Measurements from ENCODE around the gene TYW5. TPM values are rescaled to one million over a fixed set of nuclear protein-coding genes. Genes with fewer than 3 reads are reported as not detected.

The TYW5 gene
- total RNA-seq, 1 experiment from 2014 or later = 13.5 TPM

DNA sequence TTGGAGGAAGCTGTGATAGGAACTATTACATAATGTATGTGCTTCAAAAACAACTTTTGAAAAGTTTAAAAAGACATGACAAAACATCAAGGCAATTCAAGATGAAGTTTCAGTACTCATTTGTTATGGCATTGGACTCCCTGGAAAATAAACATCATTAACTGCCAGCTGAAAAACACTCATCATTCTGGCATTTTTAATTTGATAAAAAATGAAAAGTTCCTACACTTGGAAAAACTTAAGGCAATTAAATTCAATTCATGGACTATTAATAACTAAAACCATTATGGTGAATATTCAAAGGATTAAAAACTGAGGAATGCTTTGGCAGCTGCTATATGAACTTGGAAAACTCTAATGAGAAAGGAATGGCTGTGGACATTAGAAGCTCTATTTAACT lies 8.5 kb downstream of the TYW5 start (continued):
- TF ChIP-seq, protein P1, sequence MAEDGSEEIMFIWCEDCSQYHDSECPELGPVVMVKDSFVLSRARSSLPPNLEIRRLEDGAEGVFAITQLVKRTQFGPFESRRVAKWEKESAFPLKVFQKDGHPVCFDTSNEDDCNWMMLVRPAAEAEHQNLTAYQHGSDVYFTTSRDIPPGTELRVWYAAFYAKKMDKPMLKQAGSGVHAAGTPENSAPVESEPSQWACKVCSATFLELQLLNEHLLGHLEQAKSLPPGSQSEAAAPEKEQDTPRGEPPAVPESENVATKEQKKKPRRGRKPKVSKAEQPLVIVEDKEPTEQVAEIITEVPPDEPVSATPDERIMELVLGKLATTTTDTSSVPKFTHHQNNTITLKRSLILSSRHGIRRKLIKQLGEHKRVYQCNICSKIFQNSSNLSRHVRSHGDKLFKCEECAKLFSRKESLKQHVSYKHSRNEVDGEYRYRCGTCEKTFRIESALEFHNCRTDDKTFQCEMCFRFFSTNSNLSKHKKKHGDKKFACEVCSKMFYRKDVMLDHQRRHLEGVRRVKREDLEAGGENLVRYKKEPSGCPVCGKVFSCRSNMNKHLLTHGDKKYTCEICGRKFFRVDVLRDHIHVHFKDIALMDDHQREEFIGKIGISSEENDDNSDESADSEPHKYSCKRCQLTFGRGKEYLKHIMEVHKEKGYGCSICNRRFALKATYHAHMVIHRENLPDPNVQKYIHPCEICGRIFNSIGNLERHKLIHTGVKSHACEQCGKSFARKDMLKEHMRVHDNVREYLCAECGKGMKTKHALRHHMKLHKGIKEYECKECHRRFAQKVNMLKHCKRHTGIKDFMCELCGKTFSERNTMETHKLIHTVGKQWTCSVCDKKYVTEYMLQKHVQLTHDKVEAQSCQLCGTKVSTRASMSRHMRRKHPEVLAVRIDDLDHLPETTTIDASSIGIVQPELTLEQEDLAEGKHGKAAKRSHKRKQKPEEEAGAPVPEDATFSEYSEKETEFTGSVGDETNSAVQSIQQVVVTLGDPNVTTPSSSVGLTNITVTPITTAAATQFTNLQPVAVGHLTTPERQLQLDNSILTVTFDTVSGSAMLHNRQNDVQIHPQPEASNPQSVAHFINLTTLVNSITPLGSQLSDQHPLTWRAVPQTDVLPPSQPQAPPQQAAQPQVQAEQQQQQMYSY (CRISPR knock-in tag; IDR thresholded peaks at IDR 0.05) = no peak
- TF ChIP-seq OVOL2 (CRISPR knock-in tag; IDR thresholded peaks at IDR 0.05; ENCODE audit: borderline replicate concordance) (no peak), ZNF423 (CRISPR knock-in tag; IDR thresholded peaks at IDR 0.05) (no peak)
- TF ChIP-seq, protein P2, sequence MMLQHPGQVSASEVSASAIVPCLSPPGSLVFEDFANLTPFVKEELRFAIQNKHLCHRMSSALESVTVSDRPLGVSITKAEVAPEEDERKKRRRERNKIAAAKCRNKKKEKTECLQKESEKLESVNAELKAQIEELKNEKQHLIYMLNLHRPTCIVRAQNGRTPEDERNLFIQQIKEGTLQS (CRISPR knock-in tag; conservative IDR thresholded peaks at IDR 0.05) = no peak

DNA sequence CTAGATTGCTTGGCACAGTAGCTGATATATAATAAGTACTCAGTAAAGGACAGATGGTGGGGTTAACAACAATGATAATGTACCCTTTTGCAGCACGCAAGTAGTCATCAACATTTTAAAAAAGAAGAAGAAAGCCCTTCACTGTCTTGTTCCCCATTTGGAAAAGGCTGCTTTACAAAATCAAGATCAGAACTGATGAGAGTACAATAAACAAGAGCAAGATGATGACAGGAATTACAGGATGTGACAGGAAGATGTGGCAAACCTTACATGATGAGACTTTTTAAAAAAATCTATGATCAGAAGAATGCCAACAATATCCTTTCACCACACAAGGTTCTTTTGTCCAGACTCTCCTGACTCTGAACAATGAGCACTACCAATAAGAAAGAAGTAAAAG lies 9.1 kb downstream of the TYW5 start:
- TF ChIP-seq ZNF317 (CRISPR knock-in tag; IDR thresholded peaks at IDR 0.05; ENCODE audit: borderline replicate concordance, low read depth) (no peak), SMAD4 (CRISPR knock-in tag; IDR thresholded peaks at IDR 0.05) (no peak), ESRRA (CRISPR knock-in tag; IDR thresholded peaks at IDR 0.05; ENCODE audit: borderline replicate concordance) (no peak), ZNF423 (CRISPR knock-in tag; IDR thresholded peaks at IDR 0.05) (no peak), TCF7 (CRISPR knock-in tag; IDR thresholded peaks at IDR 0.05; ENCODE audit: low read depth) (no peak), KAT7 (CRISPR knock-in tag; IDR thresholded peaks at IDR 0.05; ENCODE audit: borderline replicate concordance) (no peak)
- TF ChIP-seq, protein P3, sequence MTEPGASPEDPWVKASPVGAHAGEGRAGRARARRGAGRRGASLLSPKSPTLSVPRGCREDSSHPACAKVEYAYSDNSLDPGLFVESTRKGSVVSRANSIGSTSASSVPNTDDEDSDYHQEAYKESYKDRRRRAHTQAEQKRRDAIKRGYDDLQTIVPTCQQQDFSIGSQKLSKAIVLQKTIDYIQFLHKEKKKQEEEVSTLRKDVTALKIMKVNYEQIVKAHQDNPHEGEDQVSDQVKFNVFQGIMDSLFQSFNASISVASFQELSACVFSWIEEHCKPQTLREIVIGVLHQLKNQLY (CRISPR knock-in tag; IDR thresholded peaks at IDR 0.05) = no peak
- TF ChIP-seq, protein P4, sequence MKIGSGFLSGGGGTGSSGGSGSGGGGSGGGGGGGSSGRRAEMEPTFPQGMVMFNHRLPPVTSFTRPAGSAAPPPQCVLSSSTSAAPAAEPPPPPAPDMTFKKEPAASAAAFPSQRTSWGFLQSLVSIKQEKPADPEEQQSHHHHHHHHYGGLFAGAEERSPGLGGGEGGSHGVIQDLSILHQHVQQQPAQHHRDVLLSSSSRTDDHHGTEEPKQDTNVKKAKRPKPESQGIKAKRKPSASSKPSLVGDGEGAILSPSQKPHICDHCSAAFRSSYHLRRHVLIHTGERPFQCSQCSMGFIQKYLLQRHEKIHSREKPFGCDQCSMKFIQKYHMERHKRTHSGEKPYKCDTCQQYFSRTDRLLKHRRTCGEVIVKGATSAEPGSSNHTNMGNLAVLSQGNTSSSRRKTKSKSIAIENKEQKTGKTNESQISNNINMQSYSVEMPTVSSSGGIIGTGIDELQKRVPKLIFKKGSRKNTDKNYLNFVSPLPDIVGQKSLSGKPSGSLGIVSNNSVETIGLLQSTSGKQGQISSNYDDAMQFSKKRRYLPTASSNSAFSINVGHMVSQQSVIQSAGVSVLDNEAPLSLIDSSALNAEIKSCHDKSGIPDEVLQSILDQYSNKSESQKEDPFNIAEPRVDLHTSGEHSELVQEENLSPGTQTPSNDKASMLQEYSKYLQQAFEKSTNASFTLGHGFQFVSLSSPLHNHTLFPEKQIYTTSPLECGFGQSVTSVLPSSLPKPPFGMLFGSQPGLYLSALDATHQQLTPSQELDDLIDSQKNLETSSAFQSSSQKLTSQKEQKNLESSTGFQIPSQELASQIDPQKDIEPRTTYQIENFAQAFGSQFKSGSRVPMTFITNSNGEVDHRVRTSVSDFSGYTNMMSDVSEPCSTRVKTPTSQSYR (CRISPR knock-in tag; IDR thresholded peaks at IDR 0.05) = no peak
- TF ChIP-seq, protein P2 (CRISPR knock-in tag; conservative IDR thresholded peaks at IDR 0.05) = no peak
- TF ChIP-seq, protein P5, sequence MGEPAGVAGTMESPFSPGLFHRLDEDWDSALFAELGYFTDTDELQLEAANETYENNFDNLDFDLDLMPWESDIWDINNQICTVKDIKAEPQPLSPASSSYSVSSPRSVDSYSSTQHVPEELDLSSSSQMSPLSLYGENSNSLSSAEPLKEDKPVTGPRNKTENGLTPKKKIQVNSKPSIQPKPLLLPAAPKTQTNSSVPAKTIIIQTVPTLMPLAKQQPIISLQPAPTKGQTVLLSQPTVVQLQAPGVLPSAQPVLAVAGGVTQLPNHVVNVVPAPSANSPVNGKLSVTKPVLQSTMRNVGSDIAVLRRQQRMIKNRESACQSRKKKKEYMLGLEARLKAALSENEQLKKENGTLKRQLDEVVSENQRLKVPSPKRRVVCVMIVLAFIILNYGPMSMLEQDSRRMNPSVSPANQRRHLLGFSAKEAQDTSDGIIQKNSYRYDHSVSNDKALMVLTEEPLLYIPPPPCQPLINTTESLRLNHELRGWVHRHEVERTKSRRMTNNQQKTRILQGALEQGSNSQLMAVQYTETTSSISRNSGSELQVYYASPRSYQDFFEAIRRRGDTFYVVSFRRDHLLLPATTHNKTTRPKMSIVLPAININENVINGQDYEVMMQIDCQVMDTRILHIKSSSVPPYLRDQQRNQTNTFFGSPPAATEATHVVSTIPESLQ (CRISPR knock-in tag; IDR thresholded peaks at IDR 0.05) = no peak
- H3K27ac Mint-ChIP-seq = no peak overlapping the region
- no peaks in the 10 kb centered on the region for H3K4me1 Mint-ChIP-seq
- ChIA-PET POLR2A (no interaction called here), CTCF (no interaction called here)
- no peak for ATAC-seq
- H3K36me3 Mint-ChIP-seq = peaks cover 42% of the 10 kb centered on the region
- no peaks in the 10 kb centered on the region for H3K27me3 Mint-ChIP-seq (ENCODE audit: low read depth)
- H3K4me3 Mint-ChIP-seq = no peak overlapping the region
- H3K9me3 Mint-ChIP-seq = no peaks in the 10 kb centered on the region
- DNase-seq (ENCODE audit: low spot score) = no peak

DNA sequence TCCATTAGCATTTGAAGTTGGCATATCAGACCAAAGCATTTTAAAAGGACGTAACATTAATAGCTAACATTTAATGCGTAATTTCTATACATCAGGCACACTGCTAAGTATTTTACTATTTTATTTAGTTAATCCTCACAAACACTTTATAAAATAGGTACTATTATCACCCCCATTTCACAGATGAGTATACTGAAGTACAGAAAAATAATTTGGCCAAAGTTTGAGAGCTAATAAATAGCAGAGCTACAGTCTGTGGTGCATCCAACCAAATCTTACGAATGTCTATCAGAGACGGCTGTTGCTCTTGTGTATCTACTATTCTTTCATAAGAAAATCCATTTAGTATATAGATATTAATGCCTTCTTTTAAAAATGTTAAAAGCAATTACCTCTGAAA lies 11.9 kb downstream of the TYW5 start:
- ChIA-PET POLR2A (no interaction called here), CTCF (interaction anchor here (1.8 kb wide), 1 partner anchor 203 kb away, joined by 3 read pairs; no protein-coding TSS in a partner anchor)
- Mint-ChIP-seq H3K4me3 (no peak overlapping the region), H3K4me1 (no peaks in the 10 kb centered on the region), H3K27ac (no peak overlapping the region), H3K27me3 (ENCODE audit: low read depth) (no peaks in the 10 kb centered on the region), H3K36me3 (peaks cover 49% of the 10 kb centered on the region), H3K9me3 (no peaks in the 10 kb centered on the region)
- ATAC-seq (no peak), DNase-seq (ENCODE audit: low spot score) (no peak)
- TF ChIP-seq JUN (CRISPR knock-in tag; IDR thresholded peaks at IDR 0.05) (no peak), TEAD1 (CRISPR knock-in tag; IDR thresholded peaks at IDR 0.05) (no peak), ETV6 (CRISPR knock-in tag; IDR thresholded peaks at IDR 0.05) (no peak), EMX1 (CRISPR knock-in tag; IDR thresholded peaks at IDR 0.05) (no peak), FOXJ3 (CRISPR knock-in tag; IDR thresholded peaks at IDR 0.05; ENCODE audit: borderline replicate concordance) (no peak), RELA (CRISPR knock-in tag; IDR thresholded peaks at IDR 0.05; ENCODE audit: borderline replicate concordance) (no peak), SMAD3 (CRISPR knock-in tag; IDR thresholded peaks at IDR 0.05; ENCODE audit: borderline replicate concordance) (no peak)
- TF ChIP-seq, protein P1 (CRISPR knock-in tag; IDR thresholded peaks at IDR 0.05) = no peak
- TF ChIP-seq, protein P6, sequence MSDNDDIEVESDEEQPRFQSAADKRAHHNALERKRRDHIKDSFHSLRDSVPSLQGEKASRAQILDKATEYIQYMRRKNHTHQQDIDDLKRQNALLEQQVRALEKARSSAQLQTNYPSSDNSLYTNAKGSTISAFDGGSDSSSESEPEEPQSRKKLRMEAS (CRISPR knock-in tag; IDR thresholded peaks at IDR 0.05) = no peak

All from WTC11 (cell line).